ENCODE measurements around the gene RNF224. TPM values are rescaled to one million over a fixed set of nuclear protein-coding genes. Genes with fewer than 3 reads are reported as not detected.
"Not testable (repeated sequence)": the region's sequence is repeated elsewhere in the genome, so short reads cannot be mapped to it uniquely, and the experiment has no call there.

Gene RNF224
- total and polyA plus RNA-seq, 5 donors from 2014 or later: not detected

DNA sequence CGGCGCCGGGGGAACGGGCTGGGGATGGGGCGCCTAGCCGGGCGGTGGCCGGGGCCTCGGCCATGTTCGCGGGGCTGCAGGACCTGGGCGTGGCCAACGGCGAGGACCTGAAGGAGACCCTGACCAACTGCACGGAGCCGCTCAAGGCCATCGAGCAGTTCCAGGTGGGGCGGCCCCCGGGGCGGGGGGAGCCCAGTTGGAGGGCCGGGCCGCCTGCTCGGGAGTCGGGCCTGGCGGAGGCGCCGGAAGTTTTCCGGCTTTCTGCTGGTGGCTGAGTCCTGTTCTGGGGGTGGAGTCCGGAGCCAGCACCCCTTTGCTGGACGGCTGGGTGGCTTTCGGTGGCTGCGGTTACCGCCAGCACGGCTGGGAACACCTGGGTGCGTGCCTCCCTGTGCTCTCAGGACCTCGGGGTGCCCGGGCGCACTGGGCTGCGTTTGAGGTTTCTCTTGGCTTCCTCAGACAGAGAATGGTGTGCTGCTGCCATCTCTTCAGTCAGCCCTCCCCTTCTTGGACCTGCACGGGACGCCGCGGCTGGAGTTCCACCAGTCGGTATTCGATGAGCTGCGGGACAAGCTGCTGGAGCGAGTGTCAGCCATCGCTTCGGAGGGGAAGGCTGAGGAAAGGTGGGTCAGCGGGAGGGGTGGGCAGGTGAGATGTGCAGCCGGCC, 28.3 kb downstream of the RNF224 start:
- H3K27ac ChIP-seq (ENCODE audit: insufficient read depth, low read length, poor library complexity, severe bottlenecking): peak overlapping the region; percentile 63
- no peaks in the 10 kb centered on the region for H3K9me3 Mint-ChIP-seq
- no peaks in the 10 kb centered on the region for H3K27me3 ChIP-seq (ENCODE audit: control insufficient read depth, insufficient read depth, low read length)
- ATAC-seq (ENCODE audit: low read depth in 2 of 2) (no peak), DNase-seq (peak in 1 of 3 donors; percentile 50)
- H3K4me1 Mint-ChIP-seq: peaks cover 0 to 26% (median 3%) of the 10 kb centered on the region in 4 donors
- peak overlapping the region; percentile 84 to 97 (median 91) for H3K4me3 Mint-ChIP-seq
- H3K4me1 ChIP-seq (ENCODE audit: control insufficient read depth, insufficient read depth, low read length, poor library complexity, severe bottlenecking): peaks cover 27% of the 10 kb centered on the region
- peak overlapping the region; percentile 67 to 76 (median 76) for H3K27ac Mint-ChIP-seq
- peak overlapping the region; percentile 53 for H3K4me3 ChIP-seq (ENCODE audit: low read depth, low read length)
- H3K36me3 ChIP-seq (ENCODE audit: control insufficient read depth, insufficient read depth, low read length): peaks cover 12% of the 10 kb centered on the region
- no peaks in the 10 kb centered on the region for H3K9me3 ChIP-seq (ENCODE audit: control insufficient read depth in 2 of 2, low read length in 2 of 2)
- no peaks in the 10 kb centered on the region for H3K27me3 Mint-ChIP-seq
- H3K36me3 Mint-ChIP-seq: peaks cover 7% of the 10 kb centered on the region

DNA sequence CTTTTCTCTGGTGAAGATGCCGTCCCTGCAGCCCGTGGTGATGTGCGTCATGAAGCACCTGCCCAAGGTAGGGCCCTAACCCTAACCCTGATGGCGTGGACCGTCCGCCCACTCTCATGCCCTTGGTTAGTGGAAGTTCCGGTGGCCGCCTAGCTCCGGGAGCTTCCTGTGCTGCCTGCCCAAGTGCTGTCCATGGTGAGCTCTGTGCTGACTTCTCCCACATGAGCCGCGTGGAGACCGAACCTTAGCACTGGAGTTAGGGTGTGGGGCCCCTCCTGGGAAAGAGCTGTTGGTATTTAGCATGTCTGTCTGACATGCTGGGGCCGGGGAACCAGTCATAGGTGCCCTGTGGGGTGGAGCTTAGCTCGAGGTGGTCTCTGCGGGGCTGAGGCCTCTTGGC, 29.1 kb downstream of the RNF224 start:
- Mint-ChIP-seq H3K4me3 (peak overlapping the region; percentile 18 to 92 (median 85)), H3K9me3 (no peaks in the 10 kb centered on the region), H3K36me3 (peaks cover 7% of the 10 kb centered on the region), H3K27ac (peak overlapping the region in 1 of 3 donors; percentile 67), H3K27me3 (no peaks in the 10 kb centered on the region), H3K4me1 (peaks cover 0 to 26% (median 3%) of the 10 kb centered on the region in 4 donors)
- Histone ChIP-seq H3K4me1 (ENCODE audit: control insufficient read depth, insufficient read depth, low read length, poor library complexity, severe bottlenecking) (peaks cover 27% of the 10 kb centered on the region), H3K4me3 (ENCODE audit: low read depth, low read length) (peak overlapping the region; percentile 53), H3K27ac (ENCODE audit: insufficient read depth, low read length, poor library complexity, severe bottlenecking) (no peak overlapping the region), H3K36me3 (ENCODE audit: control insufficient read depth, insufficient read depth, low read length) (peaks cover 12% of the 10 kb centered on the region), H3K9me3 (ENCODE audit: control insufficient read depth in 2 of 2, low read length in 2 of 2) (no peaks in the 10 kb centered on the region), H3K27me3 (ENCODE audit: control insufficient read depth, insufficient read depth, low read length) (no peaks in the 10 kb centered on the region)
- no peak for ATAC-seq (ENCODE audit: low read depth in 2 of 2)
- no peak for DNase-seq

GRCh38 chr9:137256856-137257255, 29.6 kb downstream of the RNF224 start:
- Histone ChIP-seq H3K36me3 (ENCODE audit: control insufficient read depth, insufficient read depth, low read length) (peaks cover 12% of the 10 kb centered on the region), H3K27me3 (ENCODE audit: control insufficient read depth, insufficient read depth, low read length) (no peaks in the 10 kb centered on the region), H3K4me3 (ENCODE audit: low read depth, low read length) (no peak overlapping the region), H3K4me1 (ENCODE audit: control insufficient read depth, insufficient read depth, low read length, poor library complexity, severe bottlenecking) (peaks cover 27% of the 10 kb centered on the region), H3K27ac (ENCODE audit: insufficient read depth, low read length, poor library complexity, severe bottlenecking) (no peak overlapping the region), H3K9me3 (ENCODE audit: control insufficient read depth in 2 of 2, low read length in 2 of 2) (no peaks in the 10 kb centered on the region)
- Mint-ChIP-seq H3K27ac (peak overlapping the region in 1 of 3 donors; percentile 11), H3K4me1 (peaks cover 0 to 30% (median 4%) of the 10 kb centered on the region in 4 donors), H3K27me3 (no peaks in the 10 kb centered on the region), H3K4me3 (peak overlapping the region; percentile 18 to 92 (median 85)), H3K9me3 (no peaks in the 10 kb centered on the region), H3K36me3 (peaks cover 11% of the 10 kb centered on the region)
- ATAC-seq (ENCODE audit: low read depth in 2 of 2): no peak
- no peak for DNase-seq

- H3K4me1 ChIP-seq (ENCODE audit: control insufficient read depth, insufficient read depth, low read length, poor library complexity, severe bottlenecking); H3K4me1 Mint-ChIP-seq; H3K4me3 Mint-ChIP-seq; DNase-seq; H3K4me3 ChIP-seq (ENCODE audit: low read depth, low read length); H3K9me3 Mint-ChIP-seq; H3K27me3 Mint-ChIP-seq; H3K27me3 ChIP-seq (ENCODE audit: control insufficient read depth, insufficient read depth, low read length); ATAC-seq (ENCODE audit: low read depth in 2 of 2); H3K27ac ChIP-seq (ENCODE audit: insufficient read depth, low read length, poor library complexity, severe bottlenecking); H3K9me3 ChIP-seq (ENCODE audit: control insufficient read depth in 2 of 2, low read length in 2 of 2); H3K27ac Mint-ChIP-seq: not testable (repeated sequence)
- peaks cover 30% of the 10 kb centered on the region for H3K36me3 ChIP-seq (ENCODE audit: control insufficient read depth, insufficient read depth, low read length)
- H3K36me3 Mint-ChIP-seq: peaks cover 12% of the 10 kb centered on the region
Observed at GRCh38 chr9:137262173-137262908, 35.0 kb downstream of the RNF224 start.

- Mint-ChIP-seq H3K9me3 (no peaks in the 10 kb centered on the region), H3K27ac (no peak overlapping the region), H3K36me3 (peaks cover 12% of the 10 kb centered on the region), H3K27me3 (no peaks in the 10 kb centered on the region), H3K4me1 (peaks cover 0 to 10% (median 1%) of the 10 kb centered on the region in 4 donors), H3K4me3 (no peak overlapping the region)
- Histone ChIP-seq H3K36me3 (ENCODE audit: control insufficient read depth, insufficient read depth, low read length) (peaks cover 30% of the 10 kb centered on the region), H3K27ac (ENCODE audit: insufficient read depth, low read length, poor library complexity, severe bottlenecking) (no peak overlapping the region), H3K4me1 (ENCODE audit: control insufficient read depth, insufficient read depth, low read length, poor library complexity, severe bottlenecking) (no peaks in the 10 kb centered on the region), H3K4me3 (ENCODE audit: low read depth, low read length) (no peak overlapping the region), H3K27me3 (ENCODE audit: control insufficient read depth, insufficient read depth, low read length) (no peaks in the 10 kb centered on the region), H3K9me3 (ENCODE audit: control insufficient read depth in 2 of 2, low read length in 2 of 2) (no peaks in the 10 kb centered on the region)
- no peak for DNase-seq
- ATAC-seq (ENCODE audit: low read depth in 2 of 2): no peak
Observed at GRCh38 chr9:137262909-137263285, 35.6 kb downstream of the RNF224 start.

DNA sequence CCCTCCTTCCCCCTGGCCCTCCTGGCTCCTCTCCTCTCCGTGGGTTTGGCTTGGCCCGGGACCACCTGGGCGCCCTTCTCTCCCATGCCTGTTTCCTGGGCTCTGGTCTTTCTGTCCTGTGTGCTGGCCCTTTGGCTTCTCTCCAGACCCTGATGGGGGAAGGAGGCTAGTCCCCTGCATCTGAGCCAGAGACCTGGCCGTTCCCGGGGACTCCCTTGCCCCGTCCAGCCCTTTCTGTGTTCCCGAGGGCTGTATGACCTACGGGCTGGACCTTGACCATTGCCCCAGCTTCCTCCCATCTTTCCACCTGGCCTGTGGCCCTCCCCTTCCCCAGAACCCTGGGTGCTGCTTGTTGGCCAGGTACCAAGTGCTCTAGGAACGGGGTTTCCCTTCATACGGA, 36.2 kb downstream of the RNF224 start:
- no peak for ATAC-seq (ENCODE audit: low read depth in 2 of 2)
- Mint-ChIP-seq H3K9me3 (no peaks in the 10 kb centered on the region), H3K4me3 (no peak overlapping the region), H3K27me3 (no peaks in the 10 kb centered on the region), H3K36me3 (peaks cover 13% of the 10 kb centered on the region), H3K27ac (no peak overlapping the region), H3K4me1 (peaks cover 0 to 11% (median 1%) of the 10 kb centered on the region in 4 donors)
- no peaks in the 10 kb centered on the region for H3K9me3 ChIP-seq (ENCODE audit: control insufficient read depth in 2 of 2, low read length in 2 of 2)
- no peaks in the 10 kb centered on the region for H3K27me3 ChIP-seq (ENCODE audit: control insufficient read depth, insufficient read depth, low read length)
- no peak overlapping the region for H3K27ac ChIP-seq (ENCODE audit: insufficient read depth, low read length, poor library complexity, severe bottlenecking)
- peaks cover 30% of the 10 kb centered on the region for H3K36me3 ChIP-seq (ENCODE audit: control insufficient read depth, insufficient read depth, low read length)
- no peaks in the 10 kb centered on the region for H3K4me1 ChIP-seq (ENCODE audit: control insufficient read depth, insufficient read depth, low read length, poor library complexity, severe bottlenecking)
- DNase-seq: no peak
- no peak overlapping the region for H3K4me3 ChIP-seq (ENCODE audit: low read depth, low read length)

DNA sequence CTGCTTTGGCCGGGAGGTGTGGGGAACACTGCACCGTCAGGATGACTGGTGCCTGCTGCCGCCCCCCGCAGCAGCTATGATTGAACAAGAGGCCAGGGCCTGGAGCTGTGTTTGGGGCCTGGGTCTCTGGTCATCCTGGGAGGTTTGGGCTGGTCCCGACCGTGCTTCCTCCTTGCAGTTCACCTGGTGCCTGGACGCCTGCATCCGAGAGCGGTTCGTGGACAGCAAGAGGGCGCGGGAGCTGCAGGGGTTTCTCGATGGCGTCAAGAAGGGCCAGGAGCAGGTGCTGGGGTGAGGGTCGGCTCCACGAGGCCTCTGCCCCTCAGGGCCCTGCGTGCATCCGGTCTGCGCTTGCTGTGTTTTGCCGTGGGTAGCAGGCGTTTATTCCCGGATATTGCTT, 36.8 kb downstream of the RNF224 start:
- no peak overlapping the region for H3K27ac ChIP-seq (ENCODE audit: insufficient read depth, low read length, poor library complexity, severe bottlenecking)
- H3K4me1 Mint-ChIP-seq: peaks cover 0 to 14% (median 3%) of the 10 kb centered on the region in 4 donors
- H3K9me3 ChIP-seq (ENCODE audit: control insufficient read depth in 2 of 2, low read length in 2 of 2): no peaks in the 10 kb centered on the region
- H3K36me3 Mint-ChIP-seq: peaks cover 14% of the 10 kb centered on the region
- no peak overlapping the region for H3K4me3 ChIP-seq (ENCODE audit: low read depth, low read length)
- H3K9me3 Mint-ChIP-seq: no peaks in the 10 kb centered on the region
- H3K4me1 ChIP-seq (ENCODE audit: control insufficient read depth, insufficient read depth, low read length, poor library complexity, severe bottlenecking): no peaks in the 10 kb centered on the region
- ATAC-seq (ENCODE audit: low read depth in 2 of 2) (no peak), DNase-seq (no peak)
- H3K4me3 Mint-ChIP-seq: no peak overlapping the region
- H3K36me3 ChIP-seq (ENCODE audit: control insufficient read depth, insufficient read depth, low read length): peaks cover 31% of the 10 kb centered on the region
- H3K27ac Mint-ChIP-seq: no peak overlapping the region
- H3K27me3 Mint-ChIP-seq: no peaks in the 10 kb centered on the region
- H3K27me3 ChIP-seq (ENCODE audit: control insufficient read depth, insufficient read depth, low read length): no peaks in the 10 kb centered on the region

All from CD4-positive, CD25-positive, alpha-beta regulatory T cell (primary cell).